Duodenal mucosa (tissue), 2 donors: ENCODE results near the gene DNAJC8.

Experiments used
- H3K27ac ChIP-seq: one replicate; pipeline ENCODE4 v1.7.0; 2013; ENCODE audit warnings: low read depth, low read length
- H3K27me3 ChIP-seq, 2 donors: one replicate each; pipeline ENCODE4 v1.7.0; 2013; ENCODE audit warnings: low read length in 2 of 2, control low read depth in 1 of 2; ENCODE audit not compliant: insufficient read depth in 2 of 2, control insufficient read depth in 1 of 2
- H3K36me3 ChIP-seq, 2 donors: one replicate each; pipeline ENCODE4 v1.7.0; 2013; ENCODE audit warnings: low read length in 2 of 2, control low read depth in 1 of 2; ENCODE audit not compliant: insufficient read depth in 2 of 2, control insufficient read depth in 1 of 2
- H3K4me1 ChIP-seq, 2 donors: one replicate each; pipeline ENCODE4 v1.7.0; 2013; ENCODE audit warnings: low read length in 2 of 2, control low read depth in 1 of 2; ENCODE audit not compliant: insufficient read depth in 2 of 2, control insufficient read depth in 1 of 2
- H3K4me3 ChIP-seq, 2 donors: one replicate each; pipeline ENCODE4 v1.7.0; 2013; ENCODE audit warnings: low read length in 2 of 2, low read depth in 1 of 2
- H3K9ac ChIP-seq, 2 donors: one replicate each; pipeline ENCODE4 v1.7.0; 2013; ENCODE audit warnings: low read length in 2 of 2, low read depth in 1 of 2
- H3K9me3 ChIP-seq, 2 donors: one replicate each; pipeline ENCODE4 v1.7.0; 2013; ENCODE audit warnings: low read length in 2 of 2, control low read depth in 1 of 2; ENCODE audit not compliant: control insufficient read depth in 1 of 2

The DNAJC8 gene

GRCh38 chr1:28241638-28242241, 8.9 kb upstream of the DNAJC8 start:
- Histone ChIP-seq H3K4me3 (no peak overlapping the region), H3K36me3 (peaks cover 8 to 12% of the 10 kb centered on the region in 2 donors), H3K27ac (no peak overlapping the region), H3K27me3 (no peaks in the 10 kb centered on the region), H3K9me3 (no peaks in the 10 kb centered on the region), H3K4me1 (peaks cover 33 to 46% of the 10 kb centered on the region in 2 donors), H3K9ac (no peak overlapping the region)

- peaks cover 8 to 12% of the 10 kb centered on the region in 2 donors for H3K36me3 ChIP-seq
- H3K4me1 ChIP-seq: peaks cover 35 to 46% of the 10 kb centered on the region in 2 donors
- no peak overlapping the region for H3K9ac ChIP-seq
- no peaks in the 10 kb centered on the region for H3K27me3 ChIP-seq
- H3K27ac ChIP-seq: no peak overlapping the region
- no peaks in the 10 kb centered on the region for H3K9me3 ChIP-seq
- no peak overlapping the region for H3K4me3 ChIP-seq
Observed at GRCh38 chr1:28240024-28240423, 7.2 kb upstream of the DNAJC8 start.

GRCh38 chr1:28239004-28239403, 6.2 kb upstream of the DNAJC8 start:
- Histone ChIP-seq H3K27ac (no peak overlapping the region), H3K4me3 (no peak overlapping the region), H3K4me1 (peaks cover 25 to 36% of the 10 kb centered on the region in 2 donors), H3K27me3 (no peaks in the 10 kb centered on the region), H3K9ac (no peak overlapping the region), H3K36me3 (peaks cover 8 to 12% of the 10 kb centered on the region in 2 donors), H3K9me3 (no peaks in the 10 kb centered on the region)

- H3K9ac ChIP-seq: peak overlapping the region; percentile 86 to 99
- peak overlapping the region; percentile 82 to 98 for H3K4me3 ChIP-seq
- H3K27me3 ChIP-seq: no peaks in the 10 kb centered on the region
- peak overlapping the region; percentile 89 for H3K27ac ChIP-seq
- H3K9me3 ChIP-seq: no peaks in the 10 kb centered on the region
- peaks cover 8 to 12% of the 10 kb centered on the region in 2 donors for H3K36me3 ChIP-seq
- H3K4me1 ChIP-seq: peaks cover 23 to 31% of the 10 kb centered on the region in 2 donors
Observed at GRCh38 chr1:28236656-28237322, 4.0 kb upstream of the DNAJC8 start.

DNA sequence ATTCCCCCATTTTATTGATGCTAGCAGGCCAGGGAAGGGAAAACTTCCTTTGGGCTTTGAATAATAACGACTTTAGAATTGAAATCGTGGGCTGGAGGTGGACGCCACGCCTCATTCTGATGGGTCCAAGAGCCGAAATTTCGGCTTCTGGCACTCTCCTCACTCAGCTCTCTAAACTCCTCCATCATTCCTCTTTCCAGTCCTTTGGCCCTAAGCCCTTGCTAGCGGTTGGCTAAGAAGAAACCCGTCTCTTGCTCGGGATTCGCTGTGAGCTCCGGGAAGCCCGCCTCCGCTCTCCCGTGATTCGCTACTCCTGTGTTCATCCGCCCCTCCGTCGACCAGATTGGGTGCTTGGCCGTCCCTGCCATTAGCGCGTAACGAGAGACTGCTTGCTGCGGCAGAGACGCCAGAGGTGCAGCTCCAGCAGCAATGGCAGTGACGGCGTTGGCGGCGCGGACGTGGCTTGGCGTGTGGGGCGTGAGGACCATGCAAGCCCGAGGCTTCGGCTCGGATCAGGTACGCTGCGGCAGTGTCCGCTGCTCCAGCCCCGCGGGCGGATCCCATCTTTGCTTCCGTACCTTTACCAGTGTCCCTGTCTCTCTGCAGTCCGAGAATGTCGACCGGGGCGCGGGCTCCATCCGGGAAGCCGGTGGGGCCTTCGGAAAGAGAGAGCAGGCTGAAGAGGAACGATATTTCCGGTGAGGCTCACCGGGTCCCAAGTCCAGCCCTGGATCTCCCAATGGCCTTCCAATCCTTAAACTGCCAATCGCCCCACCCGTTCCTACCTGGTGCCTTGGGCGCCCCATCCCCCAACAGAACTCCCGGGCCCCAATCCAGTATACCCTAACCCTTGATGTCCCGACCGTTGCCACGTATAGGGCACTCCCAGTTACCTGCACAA, 3.2 kb upstream of the DNAJC8 start, which contains the start of gene ATP5IF1:
Gene ATP5IF1, plus strand, starts transcription at position 370 of the 901 bp plus-strand sequence. Its CDS starts 60 bp downstream, at position 430.
- H3K4me3 ChIP-seq: peak within 1 kb of the TSS; percentile 82 to 98
- H3K36me3 ChIP-seq: peaks cover 8 to 12% of the 10 kb centered on the region in 2 donors
- H3K27ac ChIP-seq: peak within 1 kb of the TSS; percentile 89
- H3K27me3 ChIP-seq: no peaks in the 10 kb centered on the region
- peaks cover 20 to 35% of the 10 kb centered on the region in 2 donors for H3K4me1 ChIP-seq
- no peaks in the 10 kb centered on the region for H3K9me3 ChIP-seq
- H3K9ac ChIP-seq: peak within 1 kb of the TSS; percentile 86 to 99

GRCh38 chr1:28233264-28233606, 406 bp upstream of the DNAJC8 start:
- Histone ChIP-seq H3K9ac (no peak overlapping the region), H3K36me3 (peaks cover 0 to 20% of the 10 kb centered on the region in 2 donors), H3K9me3 (no peaks in the 10 kb centered on the region), H3K4me1 (peaks cover 14 to 35% of the 10 kb centered on the region in 2 donors), H3K4me3 (peak overlapping the region; percentile 98 to 100), H3K27me3 (no peaks in the 10 kb centered on the region), H3K27ac (no peak overlapping the region)

- Histone ChIP-seq H3K9me3 (no peaks in the 10 kb centered on the region), H3K9ac (no peak overlapping the region), H3K4me1 (peaks cover 0 to 18% of the 10 kb centered on the region in 2 donors), H3K27ac (no peak overlapping the region), H3K36me3 (peaks cover 1 to 35% of the 10 kb centered on the region in 2 donors), H3K4me3 (no peak overlapping the region), H3K27me3 (no peaks in the 10 kb centered on the region)
Observed at GRCh38 chr1:28229996-28230395, 2.8 kb downstream of the DNAJC8 start.

DNA sequence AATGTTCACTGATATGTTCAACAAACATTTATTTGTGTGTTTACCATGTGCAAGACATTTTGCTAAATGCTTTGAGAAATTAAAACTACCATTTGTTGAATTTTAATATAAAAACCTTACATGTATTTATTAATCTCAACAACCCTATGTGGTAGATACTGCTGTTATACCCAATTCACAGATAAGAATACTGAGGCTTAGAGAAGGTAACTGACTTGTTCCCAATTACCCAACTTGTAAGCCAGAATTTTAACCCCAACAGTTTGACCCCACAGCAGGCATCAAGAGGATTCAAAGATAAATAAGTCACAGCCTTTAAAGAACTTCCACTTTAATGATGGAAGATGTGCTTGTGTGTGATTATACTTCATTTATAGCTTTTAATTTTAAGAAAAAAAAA, 3.7 kb downstream of the DNAJC8 start:
- Histone ChIP-seq H3K4me1 (peaks cover 0 to 18% of the 10 kb centered on the region in 2 donors), H3K27me3 (no peaks in the 10 kb centered on the region), H3K27ac (no peak overlapping the region), H3K36me3 (peaks cover 7 to 41% of the 10 kb centered on the region in 2 donors), H3K4me3 (no peak overlapping the region), H3K9ac (no peak overlapping the region), H3K9me3 (no peaks in the 10 kb centered on the region)

DNA sequence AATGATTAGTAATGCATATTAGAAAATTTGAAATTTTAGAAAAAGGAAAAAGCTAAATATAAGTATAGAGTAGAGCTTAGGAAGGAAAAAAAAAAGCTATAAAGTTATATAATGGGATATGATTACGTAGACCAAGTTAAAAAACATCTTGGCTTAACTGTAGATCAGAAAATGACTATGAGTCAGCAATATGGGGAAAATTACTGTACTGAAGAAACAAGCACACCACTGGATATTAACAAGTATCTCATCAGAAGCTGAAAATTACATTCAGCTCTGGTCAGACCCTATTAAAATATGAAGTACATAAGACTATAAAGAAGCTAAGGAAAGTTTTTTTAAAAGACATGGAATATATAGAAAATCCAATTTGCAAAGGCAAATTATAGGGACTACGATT, 19.5 kb downstream of the DNAJC8 start:
- Histone ChIP-seq H3K36me3 (peaks cover 18 to 48% of the 10 kb centered on the region in 2 donors), H3K4me3 (no peak overlapping the region), H3K27me3 (no peaks in the 10 kb centered on the region), H3K9ac (no peak overlapping the region), H3K27ac (no peak overlapping the region), H3K9me3 (no peaks in the 10 kb centered on the region), H3K4me1 (no peaks in the 10 kb centered on the region)

DNA sequence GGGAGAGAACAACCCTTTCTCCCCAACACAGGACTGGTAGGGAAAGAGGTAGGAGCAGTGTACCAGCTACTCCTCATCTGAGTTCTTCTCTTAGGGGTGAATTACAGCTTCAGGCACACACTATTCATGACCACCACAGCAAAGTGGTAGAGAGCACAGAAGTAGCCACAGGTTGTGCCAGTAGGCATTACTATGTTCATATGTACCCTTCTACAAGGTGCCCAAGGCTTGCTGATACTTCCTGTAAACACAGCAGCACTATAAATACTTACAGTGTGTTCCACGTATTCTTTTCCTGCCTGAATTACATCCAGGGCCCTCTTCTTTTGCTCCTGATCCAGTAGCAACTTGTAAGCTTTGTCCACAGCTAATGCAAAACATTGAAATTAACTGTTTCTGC, 23.1 kb downstream of the DNAJC8 start:
- no peaks in the 10 kb centered on the region for H3K27me3 ChIP-seq
- peaks cover 20 to 56% of the 10 kb centered on the region in 2 donors for H3K36me3 ChIP-seq
- H3K4me1 ChIP-seq: peaks cover 3 to 10% of the 10 kb centered on the region in 2 donors
- H3K9me3 ChIP-seq: no peaks in the 10 kb centered on the region
- no peak overlapping the region for H3K27ac ChIP-seq
- no peak overlapping the region for H3K9ac ChIP-seq
- H3K4me3 ChIP-seq: no peak overlapping the region
